Neural crest cell (in vitro differentiated cells): ENCODE results near the gene RPS3. TPM values are rescaled to one million over a fixed set of nuclear protein-coding genes. Genes with fewer than 3 reads are reported as not detected.

Experiments used
- DNase-seq: peaks from one replicate; pipeline ENCODE4 v3.0.0; 2021; ENCODE audit warnings: low read depth, mixed read lengths, low spot score
- H3K27ac Mint-ChIP-seq: one replicate; pipeline ENCODE4 v1.8.0; 2021; ENCODE audit warnings: mild to moderate bottlenecking, mixed read lengths; ENCODE audit not compliant: unreplicated experiment
- H3K27me3 Mint-ChIP-seq: 2 replicates; pipeline ENCODE4 v1.8.0; 2021; ENCODE audit warnings: low read depth, mild to moderate bottlenecking, mixed read lengths
- H3K36me3 Mint-ChIP-seq: 2 replicates; pipeline ENCODE4 v1.8.0; 2021; ENCODE audit warnings: low read depth, mild to moderate bottlenecking, mixed read lengths
- H3K4me1 Mint-ChIP-seq: 2 replicates; pipeline ENCODE4 v1.8.0; 2021; ENCODE audit warnings: mixed read lengths
- H3K4me3 Mint-ChIP-seq: one replicate; pipeline ENCODE4 v1.8.0; 2021; ENCODE audit warnings: mild to moderate bottlenecking, mixed read lengths
- H3K9me3 Mint-ChIP-seq: 2 replicates; pipeline ENCODE4 v1.8.0; 2021; ENCODE audit warnings: mixed read lengths
- total RNA-seq: library from RNA; stranded (reverse); gene quantifications from 2 replicates; pipeline ENCODE4 v1.2.1, GENCODE V29; 2021
- TF ChIP-seq, protein P1 (sequence below): fragments of 200-600 bp; sonication (generic); conservative IDR thresholded peaks from 2 replicates; pipeline ENCODE4 v1.5.0; 2021; ENCODE audit warnings: antibody characterized with exemption, mild to moderate bottlenecking

The RPS3 gene
- total RNA-seq, 1 donor from 2014 or later = 3,664 TPM

DNA sequence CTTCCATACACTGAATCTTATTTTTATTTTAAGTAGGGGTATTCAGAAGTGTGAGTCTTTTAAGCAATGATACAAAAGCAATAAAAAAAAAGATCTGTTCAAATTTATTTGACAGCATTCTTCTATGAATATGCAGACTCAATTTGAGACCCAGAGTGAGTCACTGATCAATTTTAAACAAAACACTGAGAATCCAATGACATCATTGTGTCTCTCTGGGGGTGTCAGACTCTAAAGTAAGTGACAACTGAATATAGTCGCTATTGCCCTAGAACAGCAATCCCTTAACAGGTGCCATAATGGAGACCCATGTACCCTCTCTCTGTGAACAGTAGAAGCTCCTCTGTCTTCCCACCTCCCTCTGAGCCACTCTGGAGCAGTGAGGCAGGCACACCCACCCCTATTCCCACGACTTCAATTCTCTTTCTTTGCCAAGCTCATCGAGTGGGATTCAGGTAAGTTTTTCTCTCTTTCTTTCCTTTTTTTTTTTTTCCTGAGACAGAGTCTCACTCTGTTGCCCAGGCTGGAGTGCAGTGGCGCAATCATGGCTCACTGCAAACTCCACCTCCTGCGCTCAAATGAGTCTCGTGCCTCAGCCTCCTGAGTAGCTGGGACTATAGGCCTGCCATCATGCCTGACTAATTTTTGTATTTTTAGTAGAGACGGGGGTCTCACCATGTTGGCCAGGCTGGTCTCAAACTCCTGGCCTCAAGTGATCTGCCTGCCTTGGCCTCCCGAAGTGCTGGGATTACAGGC lies 5.1 kb upstream of the RPS3 start:
- Mint-ChIP-seq H3K9me3 (no peaks in the 10 kb centered on the region), H3K4me3 (no peak overlapping the region), H3K36me3 (no peaks in the 10 kb centered on the region)

DNA sequence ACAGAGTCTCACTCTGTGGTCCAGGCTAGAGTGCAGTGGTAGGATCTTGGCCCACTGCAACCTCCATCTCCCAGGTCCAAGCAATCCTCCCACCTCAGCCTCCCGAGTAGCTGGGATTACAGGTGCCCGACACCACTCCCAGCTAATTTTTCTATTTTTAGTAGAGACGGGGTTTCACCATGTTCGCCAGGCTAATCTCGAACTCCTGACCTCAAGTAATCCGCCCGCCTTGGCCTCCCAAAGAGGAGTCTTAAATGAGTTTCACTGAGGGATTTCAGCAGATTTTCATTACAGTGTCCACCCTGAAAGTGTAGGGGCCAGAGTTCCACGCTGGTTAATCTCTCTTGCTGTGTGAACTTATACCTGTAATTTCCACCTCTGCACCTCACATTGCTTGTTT lies 412 bp upstream of the RPS3 start:
- peaks cover 53% of the 10 kb centered on the region for H3K4me1 Mint-ChIP-seq
- peak overlapping the region; percentile 98 for H3K27ac Mint-ChIP-seq
- no peaks in the 10 kb centered on the region for H3K9me3 Mint-ChIP-seq
- TF ChIP-seq, protein P1, sequence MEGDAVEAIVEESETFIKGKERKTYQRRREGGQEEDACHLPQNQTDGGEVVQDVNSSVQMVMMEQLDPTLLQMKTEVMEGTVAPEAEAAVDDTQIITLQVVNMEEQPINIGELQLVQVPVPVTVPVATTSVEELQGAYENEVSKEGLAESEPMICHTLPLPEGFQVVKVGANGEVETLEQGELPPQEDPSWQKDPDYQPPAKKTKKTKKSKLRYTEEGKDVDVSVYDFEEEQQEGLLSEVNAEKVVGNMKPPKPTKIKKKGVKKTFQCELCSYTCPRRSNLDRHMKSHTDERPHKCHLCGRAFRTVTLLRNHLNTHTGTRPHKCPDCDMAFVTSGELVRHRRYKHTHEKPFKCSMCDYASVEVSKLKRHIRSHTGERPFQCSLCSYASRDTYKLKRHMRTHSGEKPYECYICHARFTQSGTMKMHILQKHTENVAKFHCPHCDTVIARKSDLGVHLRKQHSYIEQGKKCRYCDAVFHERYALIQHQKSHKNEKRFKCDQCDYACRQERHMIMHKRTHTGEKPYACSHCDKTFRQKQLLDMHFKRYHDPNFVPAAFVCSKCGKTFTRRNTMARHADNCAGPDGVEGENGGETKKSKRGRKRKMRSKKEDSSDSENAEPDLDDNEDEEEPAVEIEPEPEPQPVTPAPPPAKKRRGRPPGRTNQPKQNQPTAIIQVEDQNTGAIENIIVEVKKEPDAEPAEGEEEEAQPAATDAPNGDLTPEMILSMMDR = no peak
- peak overlapping the region; percentile 94 for H3K4me3 Mint-ChIP-seq
- peaks cover 2% of the 10 kb centered on the region for H3K27me3 Mint-ChIP-seq
- no peak for DNase-seq
- peaks cover 23% of the 10 kb centered on the region for H3K36me3 Mint-ChIP-seq

More for the DNA sequence above, 5.1 kb upstream of the RPS3 start:
- peaks cover 16% of the 10 kb centered on the region for H3K4me1 Mint-ChIP-seq
- no peak overlapping the region for H3K27ac Mint-ChIP-seq
- peaks cover 4% of the 10 kb centered on the region for H3K27me3 Mint-ChIP-seq
- no peak for DNase-seq
- TF ChIP-seq, protein P1 = no peak

DNA sequence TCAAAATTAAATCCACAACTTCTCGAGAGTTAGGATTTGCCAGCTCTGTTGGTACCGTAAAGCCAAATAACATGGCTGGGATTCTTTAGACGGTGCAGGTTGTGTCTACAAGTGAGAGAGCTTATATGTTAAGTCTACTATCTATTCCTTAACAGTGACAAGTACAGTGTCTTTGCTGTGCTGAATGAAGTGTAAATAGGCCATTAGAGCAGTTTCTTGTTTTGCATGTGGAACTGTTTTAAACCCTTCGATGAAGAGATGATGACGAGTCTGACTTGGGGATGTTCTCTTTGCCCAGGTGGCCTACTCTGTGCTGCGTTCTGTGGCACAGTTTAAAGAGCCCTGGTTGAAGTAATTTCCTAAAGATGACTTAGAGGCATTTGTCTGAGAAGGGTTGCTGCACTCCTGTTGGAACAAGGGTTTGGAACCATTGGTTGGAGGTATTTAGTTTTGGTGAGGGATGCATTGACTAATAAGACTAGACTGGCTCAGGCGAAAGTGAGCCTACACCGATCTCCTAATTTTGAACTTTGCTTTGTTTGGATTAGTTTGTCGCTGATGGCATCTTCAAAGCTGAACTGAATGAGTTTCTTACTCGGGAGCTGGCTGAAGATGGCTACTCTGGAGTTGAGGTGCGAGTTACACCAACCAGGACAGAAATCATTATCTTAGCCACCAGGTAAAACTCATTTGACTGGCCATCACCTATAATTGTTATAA lies 988 bp downstream of the RPS3 start:
- Mint-ChIP-seq H3K9me3 (no peaks in the 10 kb centered on the region), H3K4me1 (peaks cover 53% of the 10 kb centered on the region), H3K27me3 (peaks cover 2% of the 10 kb centered on the region), H3K27ac (peak overlapping the region; percentile 98), H3K36me3 (peaks cover 30% of the 10 kb centered on the region), H3K4me3 (peak overlapping the region; percentile 94)
- TF ChIP-seq, protein P1 = no peak
- DNase-seq = no peak

DNA sequence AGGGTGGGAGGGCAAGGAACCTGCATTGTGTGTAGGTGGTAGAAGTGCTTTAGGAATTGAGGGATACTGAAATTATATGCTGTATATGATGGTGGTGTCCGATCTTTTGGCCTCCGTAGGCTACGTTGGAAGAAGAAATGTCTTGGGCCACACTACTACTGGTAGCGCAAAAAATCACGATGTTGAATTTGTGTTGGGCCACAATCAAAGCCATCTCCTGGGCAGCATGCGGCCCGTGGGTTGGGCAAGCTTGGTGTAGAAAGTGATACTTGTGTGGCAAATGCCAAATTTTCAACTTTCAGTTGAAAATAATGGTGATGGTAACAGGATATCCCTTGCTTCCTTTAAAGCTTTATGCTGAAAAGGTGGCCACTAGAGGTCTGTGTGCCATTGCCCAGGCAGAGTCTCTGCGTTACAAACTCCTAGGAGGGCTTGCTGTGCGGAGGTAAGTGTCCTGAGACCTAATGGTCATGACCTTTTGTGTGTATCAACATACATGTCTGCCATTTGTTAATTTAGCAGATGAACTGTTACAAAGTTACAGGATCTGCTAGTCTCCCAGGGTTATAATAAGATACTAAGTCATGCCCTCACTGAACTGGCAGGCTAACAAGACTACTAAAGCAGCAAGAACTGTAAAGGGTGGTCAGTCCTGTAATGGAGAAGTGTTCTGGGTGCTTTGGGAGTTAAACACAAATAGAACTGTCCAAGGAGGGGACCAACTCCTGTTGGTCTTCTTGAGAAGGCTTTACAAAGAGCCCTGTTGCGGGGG lies 2.9 kb downstream of the RPS3 start:
- Mint-ChIP-seq H3K4me1 (peaks cover 46% of the 10 kb centered on the region), H3K36me3 (peaks cover 41% of the 10 kb centered on the region), H3K4me3 (peak overlapping the region; percentile 94), H3K27ac (peak overlapping the region; percentile 81), H3K27me3 (peaks cover 2% of the 10 kb centered on the region), H3K9me3 (no peaks in the 10 kb centered on the region)
- no peak for DNase-seq
- TF ChIP-seq, protein P1 = no peak

DNA sequence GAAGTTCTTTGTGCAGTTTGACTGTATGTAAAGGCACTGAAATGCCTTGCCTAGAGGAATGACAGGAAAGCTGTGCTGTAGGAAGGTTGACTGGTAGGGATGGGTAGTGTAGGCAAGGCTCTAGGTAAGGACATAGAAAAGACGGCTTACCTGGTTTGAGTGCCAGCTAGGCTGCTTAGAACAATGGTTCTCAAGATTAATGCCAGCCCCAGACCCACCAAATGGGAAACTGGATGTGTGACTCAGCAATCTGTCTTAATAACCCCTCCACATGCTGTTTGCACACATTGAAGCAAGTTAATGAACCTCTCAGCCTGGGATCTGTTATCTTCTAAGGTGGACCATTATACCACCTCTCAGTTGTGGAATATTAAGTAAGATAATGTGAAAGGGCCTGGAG lies 3.7 kb downstream of the RPS3 start:
- H3K27me3 Mint-ChIP-seq = peaks cover 6% of the 10 kb centered on the region
- H3K36me3 Mint-ChIP-seq = peaks cover 46% of the 10 kb centered on the region
- H3K27ac Mint-ChIP-seq = no peak overlapping the region
- DNase-seq = no peak
- TF ChIP-seq, protein P1 = no peak
- H3K4me1 Mint-ChIP-seq = peaks cover 51% of the 10 kb centered on the region
- peaks cover 3% of the 10 kb centered on the region for H3K9me3 Mint-ChIP-seq
- H3K4me3 Mint-ChIP-seq = peak overlapping the region; percentile 94
